A673 (cell line): ENCODE data around the gene CIAO2B. TPM values are rescaled to one million over a fixed set of nuclear protein-coding genes. Genes with fewer than 3 reads are reported as not detected.

ENCODE experiments used
- BruUV-seq: library from RNA; stranded (reverse); fragments of 400-500 nt; replicated peaks from 2 replicates; lab custom pipeline; 2021; lab: Mats Ljungman, UMichigan
- CTCF ChIA-PET: fragments of 300-600 bp; sonication (Branson Sonifier 250); formaldehyde crosslinking; loops from one replicate; lab custom pipeline; 2022; ENCODE audit warnings: antibody characterized with exemption; lab: Charles Lee
- POLR2A ChIA-PET: fragments of 300-600 bp; sonication (Branson Sonifier 250); formaldehyde crosslinking; loops from one replicate; lab custom pipeline; 2022; ENCODE audit warnings: antibody characterized with exemption; ENCODE audit not compliant: low non-redundant PET; lab: Charles Lee
- DNase-seq: peaks from one replicate; pipeline ENCODE4 v3.0.0-alpha.2; 2015; ENCODE audit warnings: low spot score
- H3K27ac ChIP-seq: fragments of 200-600 bp; sonication (generic); 2 replicates; pipeline ENCODE4 v1.5.1; 2016; ENCODE audit warnings: mixed run types, low read depth, mild to moderate bottlenecking, mixed read lengths, antibody characterized with exemption, low read length; ENCODE audit not compliant: poor library complexity, severe bottlenecking
- H3K27me3 ChIP-seq: fragments of 200-600 bp; sonication (generic); replicated peaks from 2 replicates; pipeline ENCODE4 v1.6.1; 2017; ENCODE audit warnings: mixed run types, low read depth, mild to moderate bottlenecking, mixed read lengths, antibody characterized with exemption, low read length; ENCODE audit not compliant: insufficient read depth, poor library complexity
- H3K36me3 ChIP-seq: fragments of 200-600 bp; sonication (generic); 2 replicates; pipeline ENCODE4 v1.6.1; 2016; ENCODE audit warnings: mixed run types, mild to moderate bottlenecking, mixed read lengths, antibody characterized with exemption, low read length; ENCODE audit not compliant: insufficient read depth, poor library complexity, severe bottlenecking
- H3K4me1 ChIP-seq: fragments of 200-600 bp; sonication (generic); 2 replicates; pipeline ENCODE4 v1.6.1; 2017; ENCODE audit warnings: mixed run types, mild to moderate bottlenecking, mixed read lengths, antibody characterized with exemption, low read length; ENCODE audit not compliant: insufficient read depth, poor library complexity, severe bottlenecking
- H3K4me3 ChIP-seq: fragments of 200-600 bp; sonication (generic); 2 replicates; pipeline ENCODE4 v1.5.1; 2016; ENCODE audit warnings: low read depth, mixed run types, mild to moderate bottlenecking, mixed read lengths, low read length; ENCODE audit not compliant: poor library complexity, severe bottlenecking
- H3K9me3 ChIP-seq: fragments of 200-600 bp; sonication (generic); 2 replicates; pipeline ENCODE4 v1.6.1; 2016; ENCODE audit warnings: mixed run types, low read depth, mild to moderate bottlenecking, mixed read lengths, antibody characterized with exemption, low read length; ENCODE audit not compliant: poor library complexity, severe bottlenecking
- CTCF ChIP-seq: fragments of 300-800, 200-600 bp; sonication (generic); conservative IDR thresholded peaks from 2 replicates; pipeline ENCODE4 v1.5.1; 2017; ENCODE audit warnings: low read depth, mild to moderate bottlenecking, antibody characterized with exemption, low read length, moderate library complexity, mixed read lengths
- EZH2 ChIP-seq: fragments of 200-600 bp; sonication (generic); IDR thresholded peaks from 2 replicates; pipeline ENCODE4 v1.6.1; 2017; ENCODE audit warnings: borderline replicate concordance, low read depth, mild to moderate bottlenecking, mixed read lengths, antibody characterized with exemption, low read length; ENCODE audit not compliant: poor library complexity, severe bottlenecking
- intact Hi-C: fragments of 100-400 bp; cut with micrococcal nuclease; formaldehyde crosslinking; loops from one replicate; pipeline ENCODE4 v1.10.0; 2022; ENCODE audit not compliant: unreplicated experiment
- total RNA-seq: library from RNA; stranded (reverse); gene quantifications from 2 replicates; pipeline ENCODE4 v1.2.3, GENCODE V29; 2021

CIAO2B gene
- total RNA-seq, 1 experiment from 2014 or later, result 108 TPM

- BruUV-seq, result no TSS peak
- peak; percentile 90 for TF ChIP-seq CTCF
- no peak for TF ChIP-seq EZH2
- Histone ChIP-seq H3K4me3 (no peak overlapping the region), H3K27ac (no peak overlapping the region), H3K27me3 (no peaks in the 10 kb centered on the region), H3K9me3 (peaks cover 7% of the 10 kb centered on the region), H3K36me3 (no peaks in the 10 kb centered on the region), H3K4me1 (no peaks in the 10 kb centered on the region)
- intact Hi-C loops, result loop anchor here (2.0 to 5.0 kb wide), 3 partner anchors 58 to 443 kb away; partner anchors contain the start of gene MATCAP1
- POLR2A ChIA-PET, result interaction anchor here (0.6 kb wide), 2 partner anchors 53 to 260 kb away, joined by 3 read pairs; no protein-coding TSS in a partner anchor
- peak; percentile 87 for DNase-seq
- CTCF ChIA-PET, result interaction anchor here (0.6 to 1.3 kb wide), 5 partner anchors 181 to 1052 kb away, joined by 3 to 14 read pairs (median 3); no protein-coding TSS in a partner anchor
Observed at GRCh38 chr16:66954097-66954659, 20.0 kb upstream of the CIAO2B start.

GRCh38 chr16:66953462-66954096 lies 19.4 kb upstream of the CIAO2B start:
- no peaks in the 10 kb centered on the region for H3K27me3 ChIP-seq
- intact Hi-C loops, result loop anchor here (2.0 to 5.0 kb wide), 3 partner anchors 59 to 444 kb away; partner anchors contain the start of gene MATCAP1
- no peak for DNase-seq
- CTCF ChIA-PET, result interaction anchor here (0.6 to 1.3 kb wide), 5 partner anchors 182 to 1052 kb away, joined by 3 to 14 read pairs (median 3); no protein-coding TSS in a partner anchor
- no peaks in the 10 kb centered on the region for H3K4me1 ChIP-seq
- H3K4me3 ChIP-seq, result no peak overlapping the region
- H3K27ac ChIP-seq, result no peak overlapping the region
- POLR2A ChIA-PET, result interaction anchor here (0.6 kb wide), 2 partner anchors 53 to 261 kb away, joined by 3 read pairs; no protein-coding TSS in a partner anchor
- H3K36me3 ChIP-seq, result no peaks in the 10 kb centered on the region
- peaks cover 7% of the 10 kb centered on the region for H3K9me3 ChIP-seq
- BruUV-seq, result no TSS peak
- TF ChIP-seq CTCF, result no peak
- TF ChIP-seq EZH2, result no peak

- no TSS peak for BruUV-seq
- intact Hi-C loops, result loop anchor here (5.0 kb wide), 2 partner anchors 60 to 445 kb away; no protein-coding TSS in a partner anchor
- no peak for TF ChIP-seq CTCF
- no peak for TF ChIP-seq EZH2
- Histone ChIP-seq H3K27ac (no peak overlapping the region), H3K4me1 (no peaks in the 10 kb centered on the region), H3K27me3 (no peaks in the 10 kb centered on the region), H3K9me3 (peaks cover 7% of the 10 kb centered on the region), H3K4me3 (no peak overlapping the region), H3K36me3 (no peaks in the 10 kb centered on the region)
- CTCF ChIA-PET, result interaction anchor here (1.2 kb wide), 1 partner anchor 8 kb away, joined by 3 read pairs; the partner anchor contains the start of gene CES3
- POLR2A ChIA-PET, result no interaction called here
- DNase-seq, result no peak
Observed at GRCh38 chr16:66952430-66953110, 18.4 kb upstream of the CIAO2B start.
